Measurements from ENCODE around the gene NTRK1. TPM values are rescaled to one million over a fixed set of nuclear protein-coding genes. Genes with fewer than 3 reads are reported as not detected.

NTRK1 gene
- total and polyA plus RNA-seq, 2 of the 4 experiments (the other 2 are of a cell fraction) = not detected

DNA sequence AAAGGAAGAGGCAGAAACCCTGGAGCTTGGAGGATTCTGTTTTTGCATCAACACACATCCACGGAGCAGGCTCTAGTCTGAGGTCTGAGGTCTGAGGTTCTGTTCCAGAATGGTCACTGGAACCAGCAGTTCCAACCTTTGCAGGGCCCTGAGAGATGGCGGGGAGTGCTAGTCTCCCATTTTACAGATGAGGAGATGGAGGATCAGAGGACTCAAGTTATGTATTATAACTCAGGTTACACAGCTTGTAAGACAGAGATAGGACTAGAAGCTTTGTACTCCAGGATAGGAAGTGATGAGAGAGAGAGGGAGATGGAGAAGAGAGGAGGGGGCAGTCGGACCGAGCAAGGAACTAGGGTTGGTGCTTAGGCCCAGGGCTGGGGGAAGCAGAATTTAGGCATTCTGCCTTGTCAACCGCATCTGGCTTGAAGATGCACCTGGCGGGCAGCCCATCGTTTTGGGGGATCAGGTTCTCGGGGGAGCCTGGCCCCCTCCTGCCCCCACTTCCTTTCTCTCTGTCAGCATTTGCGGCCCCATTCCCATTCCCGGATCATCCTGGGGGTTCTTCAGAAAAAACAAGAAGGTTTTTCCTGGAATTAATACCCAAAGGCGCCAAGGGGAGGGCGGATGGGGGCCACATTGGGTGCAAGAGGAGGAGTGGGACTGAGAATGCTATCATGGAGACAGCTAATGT is 38.5 kb downstream of the NTRK1 start (continued):
- TF ChIP-seq FOS (IDR thresholded peaks at IDR 0.05; ENCODE audit: low read depth, low read length) = no peak

DNA sequence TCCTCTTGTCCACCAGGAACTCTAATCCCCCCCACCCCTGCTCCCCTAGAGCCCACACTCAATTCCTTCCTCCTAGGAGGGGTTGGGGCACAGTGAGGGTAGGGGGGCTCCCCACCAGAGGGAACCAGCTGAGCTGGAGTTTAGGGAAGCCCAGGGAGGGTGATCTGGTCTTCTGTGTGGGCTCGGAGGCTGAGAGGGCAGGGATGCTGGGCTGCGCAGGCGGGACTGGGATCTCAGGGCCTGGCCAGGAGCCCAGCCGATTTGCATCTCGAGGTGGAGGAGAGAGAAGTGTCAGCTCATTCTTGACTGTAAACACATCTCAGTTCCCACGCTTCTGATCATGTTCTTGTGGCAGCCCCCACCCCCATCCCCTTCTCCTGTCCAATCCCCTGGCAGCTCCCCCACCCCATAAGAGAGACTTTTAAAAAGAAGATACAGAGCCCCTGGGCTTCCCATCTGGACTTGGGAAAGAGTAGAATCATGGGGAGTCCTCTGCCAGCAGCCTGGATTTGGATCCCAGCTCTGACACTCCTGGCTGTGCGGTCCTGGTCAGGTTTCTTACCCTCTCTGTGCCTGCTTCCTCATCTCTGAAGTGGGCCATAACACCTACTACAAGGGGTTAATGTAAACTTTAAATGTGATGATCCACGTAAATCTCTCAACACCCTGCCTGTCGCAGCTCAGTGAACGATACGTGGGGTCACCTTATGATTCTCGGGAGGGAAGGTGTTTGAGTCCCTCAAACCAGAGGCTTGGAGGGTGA is 39.5 kb downstream of the NTRK1 start:
- in situ Hi-C loops (cut with MboI; ENCODE audit: low sequenced_read_pairs) = no loop called here

More for the DNA sequence above, 39.5 kb downstream of the NTRK1 start:
- no peak overlapping the region for H3K9ac ChIP-seq (ENCODE audit: low read depth, low read length)
- peaks cover 23% of the 10 kb centered on the region for H3K9me1 ChIP-seq (ENCODE audit: insufficient read depth, low read length)
- H3K4me3 ChIP-seq (ENCODE audit: insufficient read depth, low read depth, low read length) = no peak overlapping the region
- TF ChIP-seq NFE2L2 (IDR thresholded peaks at IDR 0.05; ENCODE audit: low read depth, low read length) (no peak), MAFK (IDR thresholded peaks at IDR 0.05; ENCODE audit: low read depth, low read length) (no peak), SMC3 (IDR thresholded peaks at IDR 0.05; ENCODE audit: low read depth, low read length) (no peak), CHD1 (IDR thresholded peaks at IDR 0.05; ENCODE audit: low read depth, low read length) (no peak), RFX5 (IDR thresholded peaks at IDR 0.05; ENCODE audit: low read depth, low read length) (no peak), FOS (IDR thresholded peaks at IDR 0.05; ENCODE audit: low read depth, low read length) (no peak), RCOR1 (IDR thresholded peaks at IDR 0.05; ENCODE audit: insufficient replicate concordance, low read length) (no peak), RAD21 (IDR thresholded peaks at IDR 0.05; ENCODE audit: low read length) (no peak), CEBPB (IDR thresholded peaks at IDR 0.05; ENCODE audit: low read depth, low read length) (no peak), BHLHE40 (IDR thresholded peaks at IDR 0.05; ENCODE audit: low read depth, low read length) (no peak), MXI1 (IDR thresholded peaks at IDR 0.05; ENCODE audit: borderline replicate concordance, low read depth, low read length) (no peak)
- TF ChIP-seq, protein P1, sequence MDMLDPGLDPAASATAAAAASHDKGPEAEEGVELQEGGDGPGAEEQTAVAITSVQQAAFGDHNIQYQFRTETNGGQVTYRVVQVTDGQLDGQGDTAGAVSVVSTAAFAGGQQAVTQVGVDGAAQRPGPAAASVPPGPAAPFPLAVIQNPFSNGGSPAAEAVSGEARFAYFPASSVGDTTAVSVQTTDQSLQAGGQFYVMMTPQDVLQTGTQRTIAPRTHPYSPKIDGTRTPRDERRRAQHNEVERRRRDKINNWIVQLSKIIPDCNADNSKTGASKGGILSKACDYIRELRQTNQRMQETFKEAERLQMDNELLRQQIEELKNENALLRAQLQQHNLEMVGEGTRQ (IDR thresholded peaks at IDR 0.05; ENCODE audit: low read depth, low read length) = no peak
- H3K56ac ChIP-seq (ENCODE audit: extremely low read depth, insufficient read depth, low read length) = no peak overlapping the region
- peak overlapping the region; percentile 25 for H4K91ac ChIP-seq (ENCODE audit: insufficient read depth, low read depth, low read length)
- no peak overlapping the region for H3K4me2 ChIP-seq (ENCODE audit: low read depth, low read length)
- H3K9me3 ChIP-seq (ENCODE audit: control insufficient read depth, insufficient read depth, low read length) = no peaks in the 10 kb centered on the region
- H3K14ac ChIP-seq (replicated peaks; ENCODE audit: low read depth, low read length) = 0 out of 2 replicates have a peak overlapping the region, but pooled peaks have one; percentile 46
- no peak overlapping the region for H4K5ac ChIP-seq (ENCODE audit: low read depth, low read length)
- DNase-seq (peak; percentile 77), ATAC-seq (ENCODE audit: low read depth) (no peak)
- H2BK5ac ChIP-seq (ENCODE audit: low read depth, low read length, poor library complexity, severe bottlenecking) = no peak overlapping the region
- H2AK9ac ChIP-seq (replicated peaks; ENCODE audit: low read depth, low read length, poor library complexity) = no peak overlapping the region
- dilution Hi-C loops (cut with HindIII; ENCODE audit: low sequenced_read_pairs, unreplicated experiment) (no loop called here), intact Hi-C loops (cut with micrococcal nuclease) (no loop called here)
- H2BK20ac ChIP-seq (ENCODE audit: low read depth, low read length) = peak overlapping the region; percentile 48; the same call in 1 of the 2 replicates
- no peak overlapping the region for H2AFZ ChIP-seq (replicated peaks; ENCODE audit: low read length, poor library complexity)
- H4K8ac ChIP-seq (ENCODE audit: low read depth in 2 of 2, low read length in 2 of 2) = peak overlapping the region in 1 of 2 experiments; percentile 30; a peak in 2 of 4 replicates
- POLR2A ChIA-PET (ENCODE audit: unreplicated experiment) = no interaction called here
- peak overlapping the region; percentile 96; the same call in 1 of the 2 replicates for H3K4ac ChIP-seq (ENCODE audit: low read depth, low read length)
- H3K27me3 ChIP-seq (ENCODE audit: control insufficient read depth, insufficient read depth, low read length) = no peaks in the 10 kb centered on the region
- H3K4me1 ChIP-seq (ENCODE audit: control insufficient read depth, insufficient read depth, low read length) = peaks cover 43% of the 10 kb centered on the region
- no peaks in the 10 kb centered on the region for H3K36me3 ChIP-seq (ENCODE audit: control insufficient read depth, insufficient read depth, low read length)
- no peak overlapping the region for H3K27ac ChIP-seq (ENCODE audit: insufficient read depth, low read length)
- peaks cover 2% of the 10 kb centered on the region; the same call in 1 of the 2 replicates for H4K20me1 ChIP-seq (ENCODE audit: insufficient read depth, low read length)
- H3K23ac ChIP-seq (ENCODE audit: low read depth, low read length) = no peak overlapping the region
- H2BK120ac ChIP-seq (ENCODE audit: low read depth, low read length) = peak overlapping the region; percentile 37; the same call in 1 of the 2 replicates
- no TSS peak for BruUV-seq (replicated peaks)
- no peak overlapping the region for H2BK15ac ChIP-seq (ENCODE audit: low read depth, low read length)
- 94% methylated on average over 3 of the region's 12 CpGs; no CpG with 5 or more reads in 1 of the 2 experiments for WGBS, 2 experiments (ENCODE audit: extremely low coverage in 2 of 2, insufficient read length in 1 of 2)
- CTCF ChIA-PET = interaction anchor here (0.8 to 1.5 kb wide), 2 partner anchors 11 to 20 kb away, joined by 3 to 4 read pairs; no protein-coding TSS in a partner anchor
- H2AK5ac ChIP-seq (ENCODE audit: low read depth, low read length) = peak overlapping the region; percentile 68
- peaks cover 27 to 87% of the 10 kb centered on the region in 2 experiments for H3K79me1 ChIP-seq (ENCODE audit: low read depth in 1 of 2, low read length in 2 of 2)
- H3K18ac ChIP-seq (ENCODE audit: low read depth, low read length) = no peak overlapping the region
